ENCODE results near the gene ARMCX2. TPM values are rescaled to one million over a fixed set of nuclear protein-coding genes. Genes with fewer than 3 reads are reported as not detected.
"Not testable (repeated sequence)": the region's sequence is repeated elsewhere in the genome, so short reads cannot be mapped to it uniquely, and the experiment has no call there.

Gene ARMCX2
- 27.7 TPM for total RNA-seq
- long read RNA-seq, transcript ARMCX2-208 (6 exons, 758 nt) = minor isoform, 5 of 48 reads
- long read RNA-seq, transcript ARMCX2-203 (6 exons, 2,674 nt) = major isoform, 7 of 48 reads
- long read RNA-seq, partial matches to known transcripts = 16 of 48 reads
- long read RNA-seq, other reads (novel, unspliced or antisense) = 15 of 48 reads

DNA sequence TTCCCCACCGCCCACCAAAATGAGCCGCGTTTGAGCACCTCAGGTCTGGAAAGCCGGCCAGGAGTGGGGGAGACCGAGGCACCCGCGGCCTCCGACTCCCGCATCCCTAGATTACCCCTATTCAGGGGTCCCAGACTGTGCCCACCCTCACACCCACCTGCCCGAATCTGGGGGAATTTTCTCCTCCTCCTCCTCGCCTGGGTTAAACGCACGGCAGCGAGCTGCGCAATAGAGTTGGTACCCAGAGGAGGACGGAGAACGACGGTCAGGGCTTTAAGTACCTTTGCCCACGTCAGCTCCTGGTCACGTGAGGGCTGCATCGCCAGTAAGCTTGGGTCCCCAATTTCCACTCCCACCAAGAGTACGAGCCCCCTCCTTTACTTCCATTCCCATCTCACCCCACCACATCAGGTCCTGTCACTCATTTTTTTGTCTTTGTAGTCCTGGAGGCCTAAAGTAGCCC is at the start of gene ARMCX2:
Gene ARMCX2 (minus strand): TSS at position 250 of the 463 bp plus-strand sequence. CDS start 2,262 bp downstream, outside the sequence.
- intact Hi-C loops (cut with micrococcal nuclease) = no loop called here
- ATAC-seq = peak; percentile 91
- peak; percentile 63 for DNase-seq

DNA sequence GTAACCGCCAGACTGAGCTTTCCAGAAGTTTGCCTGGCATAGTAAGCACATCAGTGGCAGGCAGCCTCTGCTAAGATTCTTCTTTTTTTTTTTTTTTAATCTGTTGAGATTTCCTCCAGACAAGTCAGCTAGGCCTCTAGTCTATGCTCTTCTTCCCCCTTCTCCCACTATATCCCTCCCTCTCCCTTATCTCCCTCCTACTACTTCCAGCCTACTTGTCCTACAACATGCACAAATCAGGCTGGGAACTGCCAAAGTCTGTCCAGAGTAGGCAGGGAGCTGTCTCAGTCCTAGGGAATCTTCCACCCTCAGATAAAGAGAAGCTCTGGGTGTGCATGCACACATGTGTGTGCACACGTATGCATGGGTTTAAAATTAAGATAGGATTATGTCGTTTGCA is 49.7 kb upstream of the ARMCX2 start:
- DNase-seq = no peak
- intact Hi-C loops (cut with micrococcal nuclease) = no loop called here
- no peak for ATAC-seq

DNA sequence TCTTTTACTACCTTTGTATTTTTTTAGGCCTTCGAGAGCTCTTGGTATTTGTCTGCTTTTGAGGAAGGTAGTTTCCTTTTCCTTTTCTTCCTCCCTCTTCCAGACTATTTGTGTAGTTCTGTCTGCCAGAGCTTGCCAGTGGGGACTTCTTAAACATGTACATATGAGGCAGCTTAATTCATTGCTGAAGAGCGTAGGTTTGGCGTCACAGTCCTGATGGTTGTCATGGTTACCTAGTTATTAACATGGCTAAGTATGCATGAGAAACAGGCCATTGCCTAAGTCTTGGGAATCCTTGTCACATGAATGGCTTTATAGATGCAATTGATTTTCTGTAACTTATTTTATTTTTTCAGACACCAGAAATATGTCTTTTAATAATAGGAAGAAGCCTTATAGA is 48.5 kb upstream of the ARMCX2 start:
- ATAC-seq = no peak
- no peak for DNase-seq
- intact Hi-C loops (cut with micrococcal nuclease) = no loop called here

DNA sequence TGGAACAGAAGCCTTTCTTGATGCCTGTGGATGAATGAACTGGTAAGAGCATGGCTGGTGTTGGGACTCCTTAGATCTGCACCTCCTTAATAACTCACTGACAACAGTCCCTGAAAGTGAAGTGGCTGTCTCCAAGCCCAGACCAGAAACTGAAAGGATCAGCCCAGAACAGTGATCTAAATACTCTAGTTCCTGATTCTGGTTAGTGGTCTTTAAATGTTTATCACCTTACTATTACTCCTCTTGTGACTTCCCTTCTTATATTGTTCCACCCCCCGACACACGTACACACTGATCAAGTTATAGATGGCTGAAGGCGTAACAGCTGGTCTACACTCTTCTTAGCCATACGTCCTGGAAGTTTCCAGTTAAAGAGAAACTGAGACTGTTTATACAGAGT is 33.8 kb upstream of the ARMCX2 start:
- intact Hi-C loops (cut with micrococcal nuclease) = no loop called here
- no peak for DNase-seq
- no peak for ATAC-seq

DNA sequence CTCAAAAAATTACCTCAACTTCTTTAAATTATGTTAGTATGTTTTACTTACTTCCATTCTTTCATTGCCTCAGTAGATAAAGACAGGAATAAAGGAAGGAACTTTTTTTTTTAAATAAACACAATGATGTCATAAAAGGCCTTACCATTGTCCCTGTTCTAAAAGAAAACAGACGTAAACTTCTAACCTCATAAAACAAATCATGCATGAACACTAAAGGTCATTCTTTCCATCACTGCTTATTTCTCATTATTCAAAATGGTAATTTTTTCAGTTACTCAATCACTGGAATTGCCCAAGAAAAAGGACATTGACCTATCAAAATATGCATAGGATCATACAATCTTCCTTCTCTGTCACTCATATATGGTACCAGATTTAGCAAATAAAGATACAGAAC is 32.2 kb upstream of the ARMCX2 start:
- intact Hi-C loops (cut with micrococcal nuclease) = no loop called here
- ATAC-seq (no peak), DNase-seq (no peak)

DNA sequence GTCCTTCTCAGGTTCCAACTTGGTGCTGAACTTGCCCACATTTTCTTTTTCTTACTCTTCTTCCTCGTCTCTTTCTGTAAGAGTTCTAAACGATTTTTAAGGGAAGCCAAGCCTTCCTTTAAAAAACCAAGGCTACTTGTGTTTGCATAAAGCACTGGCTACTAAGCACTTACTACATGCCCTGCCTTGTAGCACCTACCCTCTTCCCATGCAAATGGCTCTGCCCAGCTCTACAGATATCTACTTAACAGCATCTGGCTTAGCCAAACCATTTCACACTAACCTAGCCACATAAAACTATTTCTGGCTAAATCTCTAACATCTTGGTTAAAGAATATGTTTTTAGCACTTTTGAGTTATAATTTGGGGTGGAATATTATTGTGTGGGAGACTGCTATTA is 26.9 kb upstream of the ARMCX2 start:
- no peak for ATAC-seq
- intact Hi-C loops (cut with micrococcal nuclease) = no loop called here
- no peak for DNase-seq

DNA sequence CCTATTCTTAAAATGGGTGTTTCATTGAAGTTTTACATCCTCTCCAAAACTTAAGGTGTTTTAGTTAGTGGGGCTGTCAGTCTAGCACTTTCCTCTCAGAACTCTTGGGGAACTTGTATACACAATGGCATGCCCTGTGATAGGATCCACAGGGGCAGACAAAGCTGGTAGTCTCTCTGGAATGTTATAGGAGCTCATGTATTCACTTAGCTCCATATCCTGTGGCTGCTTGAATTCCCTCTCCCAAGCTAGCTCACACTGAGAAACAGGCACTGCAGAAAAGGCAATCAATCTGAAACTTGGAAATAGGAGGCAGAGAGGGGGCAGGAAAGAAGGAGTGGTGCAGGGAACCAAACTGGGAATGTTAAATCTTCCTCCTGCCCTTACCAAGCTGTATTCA is 26.3 kb upstream of the ARMCX2 start:
- DNase-seq (no peak), ATAC-seq (no peak)
- intact Hi-C loops (cut with micrococcal nuclease) = no loop called here

DNA sequence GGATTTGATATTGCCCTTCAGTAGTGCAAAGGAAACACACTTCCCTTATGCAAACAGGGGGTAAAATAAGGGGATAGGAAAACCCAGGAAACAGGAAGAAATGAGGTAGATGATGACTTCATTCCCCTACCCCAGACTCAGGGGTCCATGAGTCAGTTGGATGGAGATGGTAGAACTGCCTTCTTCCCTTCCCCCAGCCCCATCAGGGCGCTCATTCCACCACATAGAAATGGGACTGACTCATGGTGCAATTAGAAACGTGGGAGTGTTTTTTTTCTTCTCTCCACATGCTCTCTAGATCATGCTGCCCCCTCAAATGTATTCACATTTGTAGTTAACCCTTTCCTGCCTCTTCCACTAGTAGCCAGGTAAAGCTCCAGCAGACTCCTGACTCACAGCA is 23.1 kb upstream of the ARMCX2 start:
- no peak for ATAC-seq
- intact Hi-C loops (cut with micrococcal nuclease) = no loop called here
- DNase-seq = no peak

DNA sequence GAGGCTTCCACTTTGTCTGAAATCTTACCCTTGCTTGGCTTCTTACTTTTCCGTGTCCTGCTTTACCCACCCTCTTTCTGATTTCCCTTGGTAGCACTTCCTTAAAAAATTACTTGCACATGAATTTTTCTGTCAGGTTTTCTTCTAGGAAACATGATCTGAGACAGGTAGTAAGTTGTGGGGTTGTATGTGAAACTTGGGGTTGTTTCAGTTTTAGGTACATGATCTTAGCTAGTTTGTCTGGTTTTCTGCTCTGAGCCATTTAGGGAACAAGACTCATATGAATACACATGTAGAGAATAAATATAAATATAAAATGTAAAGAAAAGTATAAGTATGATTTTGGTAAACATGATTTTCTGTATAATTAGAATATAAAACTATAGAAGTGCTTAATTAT is 17.4 kb upstream of the ARMCX2 start:
- intact Hi-C loops (cut with micrococcal nuclease) = no loop called here
- ATAC-seq (no peak), DNase-seq (no peak)

DNA sequence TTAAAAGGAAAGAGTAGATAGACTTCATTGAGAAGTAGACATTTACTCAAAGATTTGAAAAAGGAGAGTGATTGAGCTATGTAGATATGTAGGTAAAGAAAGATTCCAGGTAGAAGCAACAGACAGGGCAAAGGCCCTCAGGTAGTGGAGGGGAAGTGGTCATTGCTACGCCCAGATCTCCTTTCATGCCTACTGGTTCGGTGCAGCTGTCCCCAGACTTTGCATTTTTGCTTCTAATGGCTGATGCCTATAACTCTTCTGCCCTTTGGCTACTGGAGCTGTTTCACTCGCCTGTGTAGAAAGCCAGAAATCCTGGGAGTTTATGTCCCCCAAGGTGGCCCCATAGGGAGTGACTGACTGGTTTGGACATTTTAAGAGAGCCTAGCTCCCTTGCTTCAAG is 16.9 kb upstream of the ARMCX2 start:
- intact Hi-C loops (cut with micrococcal nuclease) = no loop called here
- no peak for ATAC-seq
- DNase-seq = no peak

DNA sequence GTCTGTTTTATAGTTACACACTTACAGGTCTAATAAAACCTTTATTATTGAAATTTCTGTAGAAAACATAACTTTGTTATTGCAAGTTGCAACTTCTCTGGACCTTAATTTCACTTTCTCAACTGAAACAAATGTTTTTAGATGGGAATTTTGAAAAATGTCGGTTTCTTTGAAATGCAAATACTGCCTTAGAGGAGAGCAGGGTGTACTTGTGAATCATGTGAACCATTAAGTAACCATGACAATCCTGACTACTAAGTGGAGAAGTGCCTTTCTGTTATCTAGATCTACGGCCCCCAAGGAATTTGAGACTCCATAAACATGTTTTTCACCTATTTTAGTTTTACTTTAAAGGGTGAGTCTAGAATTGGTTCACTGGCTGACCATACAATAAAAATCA is 8.5 kb upstream of the ARMCX2 start:
- no peak for ATAC-seq
- intact Hi-C loops (cut with micrococcal nuclease) = no loop called here
- no peak for DNase-seq

DNA sequence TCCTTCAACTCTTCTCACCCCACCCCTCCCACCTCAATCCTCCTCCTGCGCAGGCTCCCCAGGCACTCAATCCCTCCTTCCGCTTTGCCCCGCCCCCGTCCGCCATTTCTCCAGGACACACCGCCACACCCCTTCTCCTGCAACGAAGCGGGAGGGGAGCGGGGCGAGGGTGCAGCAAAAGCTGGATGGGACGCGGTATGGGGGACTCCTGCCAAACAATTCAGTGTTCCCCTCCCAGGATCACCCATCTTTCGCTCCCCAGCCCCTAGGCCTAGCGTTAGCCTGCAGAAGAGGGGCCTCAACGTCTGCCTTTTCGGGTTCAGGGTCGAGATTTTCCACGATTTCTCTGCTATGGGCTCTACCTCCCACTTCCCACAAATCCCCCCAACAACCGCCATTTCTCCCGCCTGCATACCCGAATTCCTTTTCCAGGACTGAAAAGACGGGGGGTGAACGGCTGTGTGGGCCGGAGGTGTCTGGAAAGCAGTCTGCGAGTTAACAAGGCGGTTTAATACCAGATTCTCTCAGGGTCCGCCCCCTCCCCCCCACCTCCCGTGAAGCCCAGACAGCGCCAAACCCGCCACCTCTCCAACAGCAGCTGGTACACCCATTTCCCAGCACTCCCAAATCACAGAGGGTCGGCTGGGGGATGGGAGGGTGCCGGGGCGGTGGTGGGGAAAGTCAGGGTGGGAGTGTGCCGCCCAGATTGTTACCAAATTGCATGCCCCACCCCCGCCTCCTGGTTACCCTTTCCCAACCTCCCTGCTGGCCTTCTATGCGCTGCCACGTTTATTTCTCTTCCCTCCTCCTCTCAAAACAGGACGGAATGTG is 774 bp downstream of the ARMCX2 start:
- intact Hi-C loops (cut with micrococcal nuclease) = no loop called here
- ATAC-seq = peak; percentile 97
- peak; percentile 82 for DNase-seq

DNA sequence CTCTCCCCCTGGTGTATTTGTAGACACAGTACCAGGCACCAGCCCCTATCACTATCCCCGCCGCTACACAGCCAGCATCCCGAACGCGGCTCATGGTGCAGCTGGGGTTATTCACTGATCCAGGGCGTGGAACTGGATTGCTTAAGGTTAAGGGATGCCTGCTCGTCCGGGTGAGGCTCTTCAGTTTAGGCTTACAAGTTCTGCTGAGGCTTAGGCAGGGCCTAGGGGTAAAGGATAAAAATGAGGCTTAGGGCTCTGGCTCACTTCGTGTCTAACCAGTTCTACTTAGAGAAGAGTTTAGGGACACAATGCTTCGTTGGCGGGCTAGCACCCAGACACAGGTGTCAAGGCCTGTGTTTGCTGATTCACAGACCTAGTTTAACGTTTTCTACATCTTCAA is 2.2 kb downstream of the ARMCX2 start:
- intact Hi-C loops (cut with micrococcal nuclease) = no loop called here
- no peak for DNase-seq
- ATAC-seq = no peak

DNA sequence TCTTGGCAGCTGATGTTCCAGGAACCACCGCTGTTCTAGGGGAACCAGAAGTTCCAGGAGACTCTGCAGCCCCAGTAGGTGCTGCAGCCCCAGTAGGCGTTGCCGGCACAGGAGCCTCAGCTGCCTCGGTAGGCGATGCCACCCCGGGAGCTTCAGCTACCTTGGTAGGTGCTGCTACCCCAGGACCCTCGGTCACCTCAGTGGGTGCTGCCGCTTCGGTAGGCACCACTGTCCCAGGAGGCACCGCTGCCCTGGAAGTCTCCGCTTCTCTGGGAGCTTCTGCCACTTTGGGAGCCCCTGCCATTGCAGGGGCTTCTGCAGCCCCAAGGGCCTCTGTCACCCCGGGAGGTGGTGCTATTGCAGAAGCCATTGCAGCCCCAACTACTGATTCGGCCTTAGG is 2.8 kb downstream of the ARMCX2 start:
- DNase-seq (no peak), ATAC-seq (no peak)
- intact Hi-C loops (cut with micrococcal nuclease) = no loop called here

DNA sequence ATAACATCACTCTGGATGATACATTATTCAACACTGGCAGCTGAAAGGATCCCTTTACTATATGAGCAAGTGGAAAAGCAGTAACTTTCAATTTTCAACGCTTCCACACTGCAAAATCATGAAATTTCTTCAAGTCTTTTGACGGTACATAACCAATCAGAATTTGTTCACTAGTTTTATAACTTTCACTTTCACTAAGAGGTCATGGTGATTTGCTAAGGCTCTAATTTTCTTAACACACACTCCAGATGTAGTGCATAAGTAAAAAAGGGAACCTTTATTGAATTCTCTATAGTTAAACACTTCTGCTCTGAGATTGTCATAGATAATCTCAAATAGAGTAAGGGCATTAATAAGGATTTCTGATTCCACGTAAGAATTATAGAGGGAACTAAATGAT is 4.1 kb downstream of the ARMCX2 start:
- no peak for DNase-seq
- intact Hi-C loops (cut with micrococcal nuclease) = no loop called here
- no peak for ATAC-seq

DNA sequence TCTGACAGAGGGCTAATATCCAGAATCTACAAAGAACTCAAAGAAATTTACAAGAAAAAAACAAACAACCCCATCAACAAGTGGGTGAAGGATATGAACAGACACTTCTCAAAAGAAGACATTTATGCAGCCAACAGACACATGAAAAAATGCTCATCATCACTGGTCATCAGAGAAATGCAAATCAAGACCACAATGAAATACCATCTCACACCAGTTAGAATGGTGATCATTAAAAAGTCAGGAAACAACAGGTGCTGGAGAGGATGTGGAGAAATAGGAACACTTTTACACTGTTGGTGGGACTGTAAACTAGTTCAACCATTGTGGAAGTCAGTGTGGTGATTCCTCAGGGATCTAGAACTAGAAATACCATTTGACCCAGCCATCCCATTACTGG is 11.9 kb downstream of the ARMCX2 start:
- intact Hi-C loops (cut with micrococcal nuclease); ATAC-seq; DNase-seq: not testable (repeated sequence)

DNA sequence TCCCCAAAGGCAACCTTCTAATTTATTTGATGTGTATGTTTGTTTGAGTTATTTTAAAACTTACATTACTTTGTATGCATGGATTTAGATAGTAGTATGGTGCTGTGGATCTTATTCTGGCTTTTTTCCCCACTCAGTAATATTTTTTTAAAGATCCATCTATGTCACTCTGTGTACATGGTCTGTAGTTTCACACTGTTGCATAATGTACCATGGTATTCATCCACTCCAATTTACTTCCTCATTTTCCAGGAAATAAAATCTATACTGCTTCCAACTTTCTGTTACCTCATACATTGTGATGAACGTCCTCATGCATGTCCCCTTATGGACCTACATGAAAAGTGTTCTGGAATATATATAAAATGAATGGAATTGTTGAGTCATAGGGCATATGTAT is 17.6 kb downstream of the ARMCX2 start:
- DNase-seq = no peak
- ATAC-seq = no peak

DNA sequence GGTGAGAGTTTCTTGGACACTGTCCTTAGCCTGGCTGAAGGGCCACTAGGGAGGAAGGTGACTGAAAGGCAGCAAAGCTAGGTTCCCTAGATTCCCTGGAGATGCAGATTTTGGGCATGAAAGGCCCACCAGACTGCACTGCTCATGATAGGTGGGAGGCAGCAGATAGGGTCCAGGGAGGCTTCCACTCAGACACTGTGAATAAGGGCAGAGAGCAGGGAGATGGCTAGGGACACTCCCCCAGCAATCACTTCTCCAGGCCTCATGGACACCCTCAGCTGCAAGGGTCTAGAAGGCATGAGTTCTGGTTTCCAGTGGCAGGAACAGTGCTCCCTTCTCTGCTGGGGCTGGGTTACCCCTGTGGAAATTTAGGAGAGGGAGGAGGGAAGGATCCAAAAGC is 20.1 kb downstream of the ARMCX2 start:
- intact Hi-C loops (cut with micrococcal nuclease) = no loop called here
- ATAC-seq (no peak), DNase-seq (no peak)

More for the DNA sequence above, 17.6 kb downstream of the ARMCX2 start:
- intact Hi-C loops (cut with micrococcal nuclease) = no loop called here

DNA sequence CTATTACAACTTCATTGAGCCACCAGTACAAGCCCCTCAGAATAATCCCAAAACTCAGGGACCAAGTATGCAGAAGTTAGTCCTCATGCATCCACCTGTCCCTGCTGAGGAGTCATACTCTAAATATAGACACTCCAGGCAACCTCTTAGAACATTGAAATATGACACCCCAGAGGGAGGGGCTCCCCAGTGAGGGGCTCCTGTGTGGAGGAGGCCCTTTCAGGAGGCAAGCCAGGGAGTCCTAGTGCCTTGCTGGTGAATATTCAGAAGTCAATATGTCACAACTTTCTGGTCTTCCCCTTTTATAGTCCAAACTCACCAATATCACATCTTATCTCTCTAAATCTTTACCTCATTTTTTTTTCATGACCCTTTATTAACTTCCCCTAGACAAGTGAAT is 40.3 kb downstream of the ARMCX2 start:
- DNase-seq = no peak
- no peak for ATAC-seq

DNA sequence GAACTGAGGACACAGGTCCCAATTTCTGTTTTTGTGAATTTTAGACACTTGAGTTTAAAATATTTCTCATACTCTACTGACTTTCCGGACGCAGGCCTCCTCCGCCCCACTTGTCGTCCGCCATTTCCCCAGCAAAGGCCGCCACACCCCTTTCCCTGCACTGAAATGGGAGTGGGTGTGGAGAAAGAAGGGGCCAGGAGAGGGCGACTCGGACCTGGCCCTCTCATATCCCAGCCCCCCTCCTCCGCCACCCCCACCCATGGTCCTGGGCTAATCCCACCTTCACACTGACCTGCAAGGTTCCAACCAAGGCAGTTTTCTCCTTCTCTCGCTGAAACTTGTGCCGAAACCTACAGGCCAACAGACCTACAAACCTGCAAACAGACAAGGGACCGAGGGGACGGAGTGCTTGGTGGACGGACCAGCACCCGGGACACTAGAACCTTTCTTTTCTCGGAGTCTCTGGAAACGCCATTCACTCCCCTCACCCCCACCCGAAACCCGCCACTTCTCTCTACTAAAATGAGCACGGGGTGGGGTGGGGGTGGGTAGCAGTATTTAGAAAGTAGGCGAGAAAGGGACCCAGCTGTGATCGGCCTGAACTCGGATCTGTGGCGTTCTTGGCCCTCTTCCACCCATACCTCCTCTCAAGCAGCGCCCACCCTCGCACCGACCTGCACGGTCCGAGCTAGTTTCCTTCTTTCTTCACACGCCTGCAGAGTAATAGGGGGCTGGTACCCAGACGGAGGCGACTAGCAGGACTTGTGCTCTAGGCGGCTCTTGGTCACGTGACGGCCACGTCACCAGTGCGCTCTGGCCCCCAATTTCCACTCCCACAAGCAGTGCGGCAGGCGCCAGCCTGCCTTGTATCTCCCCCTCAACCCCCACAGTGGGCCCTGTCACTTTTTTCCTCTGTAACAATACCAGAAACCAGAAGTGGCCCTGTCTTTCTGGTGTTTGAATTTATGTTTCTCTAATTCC is 42.1 kb downstream of the ARMCX2 start, which contains the start of gene ARMCX6:
Gene ARMCX6 (minus strand): TSS at position 790 of the 981 bp plus-strand sequence. CDS start 1,380 bp downstream, outside the sequence.
- intact Hi-C loops (cut with micrococcal nuclease) = no loop called here
- ATAC-seq = peak; percentile 97
- DNase-seq = peak; percentile 85

More for the DNA sequence above, 40.3 kb downstream of the ARMCX2 start:
- intact Hi-C loops (cut with micrococcal nuclease) = no loop called here

Data from left ventricle myocardium superior (tissue), 1 donor.